AG09309 (cell line): Measurements from ENCODE around the gene PTGER1.

Experiments
- DNase-seq: peaks from one replicate; pipeline ENCODE4 v3.0.0-alpha.2; 2010; ENCODE audit warnings: low read depth
- H3K4me3 ChIP-seq: 2 replicates; pipeline ENCODE4 v1.5.1; 2011; ENCODE audit warnings: mild to moderate bottlenecking, low read depth, low read length, moderate library complexity; ENCODE audit not compliant: control insufficient read depth
- CTCF ChIP-seq: IDR thresholded peaks from 2 replicates; pipeline ENCODE4 v1.5.1; 2011; ENCODE audit warnings: mild to moderate bottlenecking, low read depth, low read length, inconsistent platforms; ENCODE audit not compliant: insufficient read depth, control insufficient read depth; ENCODE audit errors: missing control alignments

The PTGER1 gene

DNA sequence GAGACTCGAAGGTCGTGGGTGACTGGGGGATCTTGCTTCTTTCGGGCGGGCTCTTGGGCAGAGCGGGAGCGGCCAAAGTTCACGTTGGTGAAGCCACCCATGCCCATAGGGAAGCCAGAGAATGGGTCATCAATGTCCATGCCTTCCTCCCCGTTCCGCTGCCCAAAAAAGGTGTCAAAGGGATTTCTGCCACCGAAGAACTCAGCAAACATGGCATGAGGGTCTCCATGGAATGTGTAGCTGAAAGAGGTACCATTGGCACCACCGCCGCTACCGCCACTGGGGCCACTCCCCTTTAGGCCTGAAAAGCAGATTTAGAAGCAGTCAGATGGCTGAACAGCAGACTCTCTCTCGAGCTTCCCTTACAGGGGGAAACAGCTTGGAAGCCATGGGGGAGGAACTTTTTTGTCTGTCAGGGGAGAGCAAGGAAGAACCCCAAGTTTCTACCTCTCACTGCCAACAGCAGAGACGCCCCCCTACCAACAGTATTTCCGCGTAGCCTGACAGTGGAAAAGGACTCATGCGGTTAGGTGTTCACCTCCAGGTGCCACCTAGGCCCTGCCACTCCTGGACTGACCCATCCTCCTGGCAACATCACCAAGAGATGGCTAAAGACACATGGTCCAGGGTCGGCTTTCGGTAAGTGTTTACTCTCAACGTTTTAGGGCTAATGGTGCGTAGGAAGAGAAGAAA lies 41.7 kb upstream of the PTGER1 start:
- DNase-seq, result no peak
- TF ChIP-seq CTCF, result no peak
- peak overlapping the region; percentile 92 for H3K4me3 ChIP-seq

GRCh38 chr19:14516048-14516534 lies 40.9 kb upstream of the PTGER1 start:
- H3K4me3 ChIP-seq, result peak overlapping the region; percentile 92
- DNase-seq, result no peak
- TF ChIP-seq CTCF, result no peak

GRCh38 chr19:14515501-14516047 lies 40.4 kb upstream of the PTGER1 start:
- DNase-seq, result no peak
- H3K4me3 ChIP-seq, result no peak overlapping the region; the same call in 1 of the 2 replicates
- TF ChIP-seq CTCF, result no peak

DNA sequence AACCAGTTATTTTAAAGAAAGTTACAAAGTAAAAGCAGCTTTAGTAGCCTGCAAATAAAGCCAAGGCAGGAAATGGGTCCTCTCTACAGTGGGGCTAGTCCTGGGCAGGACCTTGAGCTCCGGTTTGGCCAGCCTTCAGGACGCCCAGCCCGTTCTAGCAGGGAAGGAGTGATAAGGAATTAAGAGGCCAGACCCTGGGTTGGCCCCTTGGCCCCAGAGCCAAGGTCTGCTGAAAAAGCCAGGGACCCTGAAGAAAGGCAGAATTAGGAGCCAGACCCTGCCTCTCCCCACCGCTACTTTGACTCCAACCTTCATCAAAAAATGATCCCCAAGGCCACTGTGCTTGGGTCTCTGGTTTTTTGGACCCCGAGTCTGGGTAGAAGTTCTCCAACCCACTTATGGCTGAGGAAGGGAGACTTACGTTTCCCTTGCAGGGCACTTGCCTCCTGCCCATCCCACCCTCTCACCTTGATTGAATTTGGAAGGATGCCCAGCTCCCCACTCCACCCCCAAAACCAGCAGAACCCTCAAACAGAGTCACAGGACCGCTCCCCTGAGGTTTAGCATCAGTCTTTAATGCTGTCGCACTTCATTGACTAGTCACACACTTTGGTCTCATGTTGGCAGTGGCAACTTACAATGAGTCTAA lies 39.2 kb upstream of the PTGER1 start:
- no peak for TF ChIP-seq CTCF
- H3K4me3 ChIP-seq, result no peak overlapping the region
- DNase-seq, result no peak

GRCh38 chr19:14512406-14512961 lies 37.3 kb upstream of the PTGER1 start:
- no peak for DNase-seq
- no peak for TF ChIP-seq CTCF
- no peak overlapping the region for H3K4me3 ChIP-seq

DNA sequence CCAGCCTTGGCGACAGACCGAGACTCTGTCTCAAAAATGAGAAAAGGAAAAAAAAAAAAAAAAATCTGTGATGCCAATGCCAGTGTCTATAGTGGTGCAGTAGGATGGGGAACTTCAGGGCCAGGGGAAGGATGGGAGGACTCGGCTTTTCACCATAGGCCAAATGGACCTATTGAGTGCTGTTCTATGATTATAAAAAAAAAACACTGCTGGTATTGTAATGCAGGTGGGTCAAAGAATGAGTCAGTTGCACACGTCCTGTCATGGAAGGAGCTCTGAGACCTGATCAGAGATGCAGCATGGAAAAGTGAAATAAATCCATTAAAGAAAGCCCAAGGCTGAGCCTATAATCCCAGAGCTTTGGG lies 36.1 kb upstream of the PTGER1 start:
- no peak for TF ChIP-seq CTCF
- H3K4me3 ChIP-seq, result no peak overlapping the region
- DNase-seq, result no peak
